K562 (cell line): Measurements from ENCODE around the gene ZW10. TPM values are rescaled to one million over a fixed set of nuclear protein-coding genes. Genes with fewer than 3 reads are reported as not detected.

Experiments used
- BDP1 ChIP-seq: IDR thresholded peaks from 3 replicates; pipeline ENCODE4 v1.6.1; 2011; ENCODE audit not compliant: insufficient read length, insufficient read depth
- CREB5 ChIP-seq: fragments of 250-450 bp; sonication (Bioruptor Pico); IDR thresholded peaks from 2 replicates; pipeline ENCODE4 v1.5.0; 2020; ENCODE audit warnings: mild to moderate bottlenecking
- CTBP1 ChIP-seq: fragments of 450-650 bp; IDR thresholded peaks from 2 replicates; pipeline ENCODE4 v1.6.1; 2016; ENCODE audit warnings: borderline replicate concordance
- ESRRB ChIP-seq: fragments of 250-450 bp; sonication (Bioruptor Pico); IDR thresholded peaks from 2 replicates; pipeline ENCODE4 v1.5.0; 2020; ENCODE audit warnings: mild to moderate bottlenecking, moderate library complexity, borderline replicate concordance
- ETS2 ChIP-seq: IDR thresholded peaks from 2 replicates; pipeline ENCODE4 v1.6.1; 2016; ENCODE audit warnings: borderline replicate concordance, missing genetic modification characterization, mild to moderate bottlenecking, moderate library complexity, missing compliant biosample characterization; ENCODE audit not compliant: poor library complexity, severe bottlenecking
- EZH2 ChIP-seq: IDR thresholded peaks from 2 replicates; pipeline ENCODE4 v1.6.1; 2012; ENCODE audit warnings: low read depth, mild to moderate bottlenecking, inconsistent platforms, low read length, borderline replicate concordance
- IRF9 ChIP-seq: fragments of 450-650 bp; IDR thresholded peaks from 2 replicates; pipeline ENCODE4 v1.6.1; 2016; ENCODE audit warnings: missing biosample characterization, missing genetic modification characterization
- JUNB ChIP-seq: fragments of 450-650 bp; formaldehyde crosslinking; conservative IDR thresholded peaks from 2 replicates; pipeline ENCODE4 v1.4.0; 2020; ENCODE audit warnings: mild to moderate bottlenecking
- KHSRP ChIP-seq: fragments of 450-650 bp; IDR thresholded peaks from 2 replicates; pipeline ENCODE4 v1.6.1; 2017
- MITF ChIP-seq: IDR thresholded peaks from 2 replicates; pipeline ENCODE4 v1.6.1; 2014; ENCODE audit warnings: antibody characterized with exemption
- NFIC ChIP-seq: fragments of 450-650 bp; IDR thresholded peaks from 2 replicates; pipeline ENCODE4 v1.6.1; 2017; ENCODE audit warnings: mild to moderate bottlenecking, inconsistent platforms
- NKRF ChIP-seq: fragments of 450-650 bp; IDR thresholded peaks from 2 replicates; pipeline ENCODE4 v1.6.1; 2016; ENCODE audit warnings: borderline replicate concordance
- NR2C1 ChIP-seq, 2 experiments: fragments of 450-650 bp; IDR thresholded peaks; 2 replicates each; pipeline ENCODE4 v1.6.1; 2017; ENCODE audit warnings: mild to moderate bottlenecking in 2 of 2, antibody characterized with exemption in 1 of 2, inconsistent platforms in 1 of 2, missing compliant biosample characterization in 1 of 2, missing genetic modification characterization in 1 of 2
- NUFIP1 ChIP-seq: fragments of 450-650 bp; IDR thresholded peaks from 2 replicates; pipeline ENCODE4 v1.6.1; 2018; ENCODE audit not compliant: partially characterized antibody
- RFX1 ChIP-seq: fragments of 450-650 bp; IDR thresholded peaks from 2 replicates; pipeline ENCODE4 v1.6.1; 2016; ENCODE audit warnings: mild to moderate bottlenecking, moderate library complexity
- RUNX1 ChIP-seq: sonication (generic); IDR thresholded peaks from 2 replicates; pipeline ENCODE4 v1.6.1; 2016; ENCODE audit warnings: antibody characterized with exemption, low read depth
- STAG1 ChIP-seq: sonication (generic); formaldehyde crosslinking; IDR thresholded peaks from 2 replicates; pipeline ENCODE4 v1.5.0; 2020; ENCODE audit warnings: missing genetic modification reagents, borderline replicate concordance
- TAF9B ChIP-seq: fragments of 450-650 bp; IDR thresholded peaks from 2 replicates; pipeline ENCODE4 v1.6.1; 2018; ENCODE audit warnings: mild to moderate bottlenecking; ENCODE audit not compliant: partially characterized antibody
- ZNF583 ChIP-seq: fragments of 250-450 bp; sonication (Bioruptor Pico); IDR thresholded peaks from 2 replicates; pipeline ENCODE4 v1.4.0; 2020
- ZNF589 ChIP-seq: fragments of 200-800 bp; sonication (Bioruptor generic); IDR thresholded peaks from 2 replicates; pipeline ENCODE4 v1.6.1; 2016; ENCODE audit warnings: low read depth, missing genetic modification characterization, missing compliant biosample characterization
- ZNF766 ChIP-seq: fragments of 200-800 bp; sonication (Bioruptor generic); conservative IDR thresholded peaks from 2 replicates; pipeline ENCODE4 v1.6.1; 2016; ENCODE audit warnings: missing genetic modification characterization, missing compliant biosample characterization
- polyA plus RNA-seq, 8 experiments: library from polyadenylated mRNA; depleted of rRNA in 4 of 8; stranded (reverse) in 5 of 8; unstranded in 3 of 8; fragments of >200 nt; fragmentation: Nextera tagmentation in 2 of 8; fragmentation: Illumina TruSeq in 1 of 8; extraction: Ambion mirVana in 2 of 8; extraction: Trizol in 1 of 8; gene quantifications; 2 replicates each; pipeline versions ENCODE4 v1.2.1 to v1.2.3, GENCODE V29; 2011 to 2014; ENCODE audit warnings: inconsistent platforms in 1 of 8, missing spikeins in 1 of 8
- total RNA-seq, 7 experiments: library from RNA; depleted of rRNA in 6 of 7; stranded (reverse); fragments of >200 nt in 6 of 7; fragmentation: Illumina TruSeq in 2 of 7; extraction: Trizol in 2 of 7; gene quantifications; 2 replicates each; pipeline versions ENCODE4 v1.2.1 to v1.2.3, GENCODE V29; 2011 to 2021; ENCODE audit warnings: low replicate concordance in 1 of 7

Gene ZW10
- total and polyA plus RNA-seq, 9 of the 15 experiments (the other 6 are each of a cell fraction or from before 2014, with no cell fraction given), result 9.4 to 37.7 (median 25.0) TPM

GRCh38 chr11:113690619-113691569, 82.6 kb downstream of the ZW10 start (continued):
- TF ChIP-seq MITF (peak; percentile 39; the same call in 1 of the 2 replicates), BDP1 (no peak), NFIC (no peak), ESRRB (CRISPR knock-in tag) (no peak), RUNX1 (no peak), NKRF (peak; percentile 75), NR2C1 (IDR thresholded peaks at IDR 0.05) (no peak), NR2C1 (tag; IDR thresholded peaks at IDR 0.05) (peak; percentile 63; the same call in 1 of the 2 replicates), EZH2 (no peak), CTBP1 (peak; percentile 92), TAF9B (peak; percentile 49), ZNF583 (CRISPR knock-in tag) (no peak), IRF9 (tag) (no peak), NUFIP1 (no peak), STAG1 (CRISPR knock-in tag) (no peak), KHSRP (no peak), CREB5 (CRISPR knock-in tag) (no peak), JUNB (CRISPR knock-in tag) (no peak), ZNF589 (CRISPR knock-in tag) (peak; percentile 65; the same call in 1 of the 2 replicates), ZNF766 (CRISPR knock-in tag) (0 out of 2 replicates have a peak, but pooled peaks have one; percentile 43), RFX1 (no peak), ETS2 (tag) (no peak)
